22Rv1 (cell line): ENCODE data around the gene SH3TC2.

Experiments
- CTCF ChIP-seq: fragments of 450-650 bp; IDR thresholded peaks from 2 replicates; pipeline ENCODE4 v1.5.1; 2017; ENCODE audit warnings: mild to moderate bottlenecking
- ZFX ChIP-seq: fragments of 450-650 bp; IDR thresholded peaks from 2 replicates; pipeline ENCODE4 v1.6.1; 2017; ENCODE audit warnings: antibody characterized with exemption, borderline replicate concordance

DNA sequence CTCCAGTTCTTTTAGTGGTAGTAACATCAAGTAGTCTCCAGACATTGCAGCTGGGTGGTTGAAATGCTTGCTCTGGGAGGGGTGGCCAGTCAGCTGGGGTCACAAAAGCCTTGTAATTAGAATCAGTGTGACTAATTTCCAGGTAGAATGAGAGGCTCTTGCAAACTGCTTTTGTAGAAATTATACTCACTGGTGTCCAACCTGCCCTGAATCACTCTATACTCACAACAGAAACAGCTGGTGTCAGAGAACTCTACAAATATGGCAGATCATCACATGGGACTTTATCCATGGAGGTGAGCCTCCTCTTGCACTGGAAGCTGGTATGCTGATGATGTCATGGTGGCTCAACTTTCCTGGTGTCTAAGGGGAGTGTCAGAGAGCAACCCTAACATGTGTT, 71.3 kb downstream of the SH3TC2 start:
- TF ChIP-seq CTCF (no peak), ZFX (no peak)
